ENCODE results near the gene TMEM259.
A peak's percentile ranks its signal among the peaks of the same experiment; 100 is the strongest.

The TMEM259 gene

DNA sequence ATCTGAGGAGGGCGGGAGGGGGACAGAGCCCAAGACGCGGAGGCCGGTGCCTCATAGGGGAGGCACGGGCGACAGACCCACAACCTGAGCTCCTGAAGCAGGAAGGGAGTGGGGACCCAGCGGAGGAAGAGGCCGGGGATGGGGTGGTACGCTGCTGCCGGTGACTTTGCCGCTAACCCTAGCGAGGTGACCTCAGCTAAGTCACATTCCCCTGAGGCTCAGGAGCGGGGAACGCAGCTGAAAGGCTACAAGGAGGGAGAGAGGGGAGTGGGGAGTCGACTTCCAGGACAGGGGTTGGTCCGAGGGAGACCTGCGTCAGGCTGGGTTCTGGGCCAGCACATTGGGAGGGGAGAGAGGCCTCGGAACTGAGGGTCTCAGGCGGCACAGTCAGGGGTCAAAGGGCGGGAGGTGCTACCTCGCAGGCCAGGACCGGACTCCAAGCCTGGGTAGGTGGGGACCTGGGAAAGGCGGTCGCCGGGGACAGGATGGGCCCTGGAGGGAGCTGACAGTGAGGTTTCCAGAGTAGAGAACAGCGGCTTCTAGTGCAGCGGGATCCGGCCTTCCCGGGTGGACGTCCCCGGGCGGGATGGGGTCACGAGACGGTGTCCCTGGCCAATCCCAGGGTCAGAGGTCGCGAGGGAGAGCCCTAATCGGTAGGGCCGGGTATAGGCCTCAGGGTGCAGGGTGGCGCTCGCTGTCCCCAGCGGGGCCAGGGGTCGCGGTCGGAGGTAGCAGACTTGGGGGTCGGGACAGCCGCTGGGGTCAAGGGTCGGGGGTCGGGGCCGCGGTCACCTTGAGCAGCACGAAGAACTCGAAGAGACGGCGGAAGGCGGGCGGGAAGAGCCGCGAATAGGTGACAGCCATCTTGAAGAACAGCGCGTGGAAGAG, 699 bp downstream of the TMEM259 start:
- no peak for DNase-seq (ENCODE audit: low read depth)
- TF ChIP-seq, protein P1, sequence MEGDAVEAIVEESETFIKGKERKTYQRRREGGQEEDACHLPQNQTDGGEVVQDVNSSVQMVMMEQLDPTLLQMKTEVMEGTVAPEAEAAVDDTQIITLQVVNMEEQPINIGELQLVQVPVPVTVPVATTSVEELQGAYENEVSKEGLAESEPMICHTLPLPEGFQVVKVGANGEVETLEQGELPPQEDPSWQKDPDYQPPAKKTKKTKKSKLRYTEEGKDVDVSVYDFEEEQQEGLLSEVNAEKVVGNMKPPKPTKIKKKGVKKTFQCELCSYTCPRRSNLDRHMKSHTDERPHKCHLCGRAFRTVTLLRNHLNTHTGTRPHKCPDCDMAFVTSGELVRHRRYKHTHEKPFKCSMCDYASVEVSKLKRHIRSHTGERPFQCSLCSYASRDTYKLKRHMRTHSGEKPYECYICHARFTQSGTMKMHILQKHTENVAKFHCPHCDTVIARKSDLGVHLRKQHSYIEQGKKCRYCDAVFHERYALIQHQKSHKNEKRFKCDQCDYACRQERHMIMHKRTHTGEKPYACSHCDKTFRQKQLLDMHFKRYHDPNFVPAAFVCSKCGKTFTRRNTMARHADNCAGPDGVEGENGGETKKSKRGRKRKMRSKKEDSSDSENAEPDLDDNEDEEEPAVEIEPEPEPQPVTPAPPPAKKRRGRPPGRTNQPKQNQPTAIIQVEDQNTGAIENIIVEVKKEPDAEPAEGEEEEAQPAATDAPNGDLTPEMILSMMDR (conservative IDR thresholded peaks at IDR 0.05; ENCODE audit: low read depth, low read length): no peak
- H3K4me3 ChIP-seq (ENCODE audit: low read length): peak overlapping the region; percentile 88

DNA sequence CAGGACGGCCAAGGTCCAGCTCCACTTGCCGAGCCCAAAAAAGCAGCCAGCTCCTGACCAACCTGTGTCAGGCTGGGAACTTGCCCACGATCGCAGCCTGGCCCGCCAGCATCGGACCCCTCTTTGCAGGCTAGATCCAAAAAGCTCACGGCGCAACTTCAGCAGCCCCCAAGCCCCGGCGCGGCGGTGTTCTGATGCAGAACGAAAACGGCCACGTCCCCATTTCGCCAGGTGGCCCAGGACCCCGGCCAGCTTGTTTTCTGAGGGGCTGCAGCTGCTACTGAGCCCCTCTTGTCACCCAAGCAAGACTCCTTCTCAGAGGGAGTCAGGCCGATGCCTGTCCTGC, 1.3 kb downstream of the TMEM259 start:
- H3K4me3 ChIP-seq (ENCODE audit: low read length): peak overlapping the region; percentile 88
- TF ChIP-seq, protein P1 (conservative IDR thresholded peaks at IDR 0.05; ENCODE audit: low read depth, low read length): no peak
- DNase-seq (ENCODE audit: low read depth): no peak

DNA sequence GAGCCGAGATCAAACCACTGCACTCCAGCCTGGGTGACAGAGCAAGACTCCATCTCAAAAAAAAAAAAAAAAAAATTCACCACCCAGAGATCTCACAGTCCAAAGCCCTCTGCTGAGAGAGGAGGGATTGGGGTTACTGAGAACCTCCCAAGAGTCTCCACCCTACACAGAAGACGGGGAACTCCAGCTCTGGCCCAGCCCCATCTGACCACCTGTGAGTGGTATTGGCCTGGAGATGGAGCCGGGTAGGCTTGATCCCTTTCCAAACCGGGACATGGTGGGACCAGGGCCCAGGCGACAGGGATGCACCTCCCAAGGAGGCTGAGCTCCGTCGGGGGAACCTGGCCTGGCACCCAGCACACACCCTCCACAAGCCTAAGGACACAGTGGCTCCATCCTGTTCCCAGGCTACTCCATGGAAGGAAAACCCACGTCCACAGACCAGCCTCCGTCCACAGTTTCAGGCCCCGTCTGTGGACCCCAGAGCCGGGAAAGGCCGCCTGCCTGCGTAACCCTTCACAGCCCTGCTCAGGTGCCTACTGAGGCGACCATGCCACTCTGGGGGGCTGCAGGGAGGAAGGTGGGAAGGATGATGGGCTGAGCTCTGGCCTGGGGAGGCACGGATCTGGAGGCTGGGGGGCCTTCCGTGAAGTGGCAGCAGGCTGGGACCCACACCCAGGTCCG, 1.8 kb downstream of the TMEM259 start:
- no peak for DNase-seq (ENCODE audit: low read depth)
- TF ChIP-seq, protein P1 (conservative IDR thresholded peaks at IDR 0.05; ENCODE audit: low read depth, low read length): no peak
- peak overlapping the region; percentile 88 for H3K4me3 ChIP-seq (ENCODE audit: low read length)

DNA sequence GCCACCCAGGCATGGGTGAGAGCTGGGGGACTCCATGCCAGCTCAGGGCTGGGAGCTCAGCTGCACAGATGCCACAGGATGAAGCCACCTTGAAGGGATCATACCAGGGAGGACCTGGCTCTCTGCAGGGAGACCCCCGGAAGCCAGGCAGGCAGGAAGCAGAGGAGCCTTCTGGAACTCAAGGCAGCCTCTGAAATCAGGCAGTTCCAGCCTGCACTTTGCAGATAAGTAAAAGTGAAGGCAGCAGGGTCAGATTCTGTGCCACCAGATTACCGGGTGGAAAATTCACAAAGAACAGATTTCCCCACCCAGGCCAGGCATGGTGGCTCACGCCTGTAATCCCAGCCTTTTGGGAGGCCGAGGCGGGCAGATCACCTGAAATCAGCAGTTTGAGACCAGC, 2.5 kb downstream of the TMEM259 start:
- TF ChIP-seq, protein P1 (conservative IDR thresholded peaks at IDR 0.05; ENCODE audit: low read depth, low read length): no peak
- H3K4me3 ChIP-seq (ENCODE audit: low read length): no peak overlapping the region

DNA sequence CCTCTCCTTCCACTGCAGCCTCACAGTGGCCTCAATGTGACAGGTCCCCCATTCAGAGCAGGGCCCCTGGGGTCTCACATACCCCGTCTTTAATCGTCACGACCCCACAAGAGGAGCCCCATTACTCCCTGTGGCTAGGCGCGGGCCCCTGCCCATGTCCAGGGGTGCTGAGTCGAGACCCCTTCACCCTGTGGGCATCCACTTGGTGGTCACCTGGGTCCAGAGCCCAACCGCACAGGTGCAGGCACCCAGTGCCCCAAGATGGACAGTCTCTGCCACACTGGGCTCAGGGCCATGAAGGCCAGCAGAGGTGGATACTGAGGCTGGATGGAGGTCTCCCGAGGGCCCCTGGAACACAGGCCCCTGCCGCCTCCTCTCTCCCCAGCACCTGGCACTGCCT, 3.0 kb downstream of the TMEM259 start:
- no peak for DNase-seq (ENCODE audit: low read depth)
- H3K4me3 ChIP-seq (ENCODE audit: low read length): no peak overlapping the region
- TF ChIP-seq, protein P1 (conservative IDR thresholded peaks at IDR 0.05; ENCODE audit: low read depth, low read length): no peak

More for the DNA sequence above, 2.5 kb downstream of the TMEM259 start:
- DNase-seq (ENCODE audit: low read depth): no peak

DNA sequence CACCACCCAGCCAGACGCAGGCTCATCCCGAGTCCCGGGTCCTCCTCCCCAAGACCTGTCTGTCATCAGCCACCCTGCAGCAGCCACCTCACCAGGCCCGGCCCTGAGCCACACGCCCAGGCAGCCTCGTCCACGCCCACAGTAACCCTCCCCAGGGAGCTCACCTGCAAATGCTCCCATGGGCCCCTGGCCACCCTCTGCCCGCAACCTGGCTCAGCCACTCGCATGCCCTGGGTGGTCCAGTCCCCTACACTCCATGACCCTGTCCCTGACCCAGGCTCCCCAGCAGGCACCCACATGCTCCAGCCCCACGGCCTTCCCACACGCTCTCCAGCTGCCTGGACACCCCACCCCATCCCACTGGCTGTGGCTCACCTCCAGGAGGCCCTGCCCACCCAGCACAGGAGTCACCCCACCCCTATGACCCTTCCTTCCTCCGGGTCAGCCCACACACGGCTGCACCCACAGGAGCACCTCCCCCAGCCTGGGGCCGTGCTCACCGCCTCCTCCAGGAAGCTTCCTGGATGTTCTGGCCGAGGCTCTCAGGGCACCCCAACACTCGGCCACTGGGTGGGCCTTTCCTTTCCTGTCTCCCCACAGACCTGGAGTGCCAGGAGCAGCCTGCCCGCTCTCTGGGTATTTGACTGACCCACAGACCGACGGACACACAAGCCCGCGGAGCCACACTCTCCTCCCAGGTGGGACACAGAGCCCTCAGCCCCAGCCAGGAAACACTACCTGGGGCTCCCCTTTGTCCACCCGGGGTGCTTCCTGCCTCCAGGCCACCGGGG, 3.6 kb downstream of the TMEM259 start:
- TF ChIP-seq, protein P1 (conservative IDR thresholded peaks at IDR 0.05; ENCODE audit: low read depth, low read length): no peak
- DNase-seq (ENCODE audit: low read depth): no peak
- H3K4me3 ChIP-seq (ENCODE audit: low read length): no peak overlapping the region
